GM23338 (cell line): Measurements from ENCODE around the gene SNRPF. TPM values are rescaled to one million over a fixed set of nuclear protein-coding genes. Genes with fewer than 3 reads are reported as not detected.

Experiments
- ATAC-seq: fragments of 200-7000 bp; cut with Tn5 transposase; 3 replicates; pipeline ENCODE4 v1.9.1; 2020
- DNase-seq: peaks from one replicate; pipeline ENCODE4 v3.0.0-alpha.2; 2015; ENCODE audit warnings: low spot score
- H2AFZ ChIP-seq: fragments of 200-600 bp; sonication (generic); 2 replicates; pipeline ENCODE4 v1.8.0; 2016; ENCODE audit warnings: antibody characterized with exemption, mild to moderate bottlenecking, moderate library complexity
- H3F3A ChIP-seq: fragments of 200-600 bp; sonication (generic); replicated peaks from 2 replicates; pipeline ENCODE4 v1.8.0; 2017; ENCODE audit warnings: antibody characterized with exemption, mixed run types, low read depth
- H3K27ac ChIP-seq: fragments of 200-600 bp; sonication (generic); 2 replicates; pipeline ENCODE4 v1.6.1; 2016; ENCODE audit warnings: low read depth
- H3K27me3 ChIP-seq: fragments of 200-600 bp; sonication (generic); 2 replicates; pipeline ENCODE4 v1.8.0; 2016; ENCODE audit warnings: mild to moderate bottlenecking, mixed run types, moderate library complexity; ENCODE audit not compliant: insufficient read depth
- H3K36me3 ChIP-seq: fragments of 200-600 bp; sonication (generic); 2 replicates; pipeline ENCODE4 v1.8.0; 2016; ENCODE audit warnings: mild to moderate bottlenecking; ENCODE audit not compliant: insufficient read depth
- H3K4me1 ChIP-seq: fragments of 200-600 bp; sonication (generic); 2 replicates; pipeline ENCODE4 v1.8.0; 2016; ENCODE audit warnings: mild to moderate bottlenecking, moderate library complexity; ENCODE audit not compliant: insufficient read depth
- H3K4me2 ChIP-seq: fragments of 200-600 bp; sonication (generic); 2 replicates; pipeline ENCODE4 v1.7.1; 2017; ENCODE audit warnings: mixed run types
- H3K4me3 ChIP-seq: fragments of 200-600 bp; sonication (generic); 2 replicates; pipeline ENCODE4 v1.6.1; 2016; ENCODE audit warnings: mixed run types
- H3K79me2 ChIP-seq: fragments of 200-600 bp; sonication (generic); replicated peaks from 2 replicates; pipeline ENCODE4 v1.8.0; 2017; ENCODE audit warnings: mild to moderate bottlenecking; ENCODE audit not compliant: insufficient read depth
- H3K9me2 ChIP-seq: fragments of 200-600 bp; sonication (generic); 2 replicates; pipeline ENCODE4 v1.8.0; 2017; ENCODE audit not compliant: insufficient read depth
- H4K20me1 ChIP-seq: fragments of 200-600 bp; sonication (generic); replicated peaks from 2 replicates; pipeline ENCODE4 v1.8.0; 2017; ENCODE audit warnings: mild to moderate bottlenecking; ENCODE audit not compliant: insufficient read depth
- H3K27ac Mint-ChIP-seq: 2 replicates; pipeline ENCODE4 v1.8.0; 2020; ENCODE audit warnings: inconsistent platforms, mild to moderate bottlenecking, moderate library complexity, mixed read lengths
- H3K27me3 Mint-ChIP-seq: 3 replicates; pipeline ENCODE4 v1.8.0; 2022; ENCODE audit warnings: low read depth, mild to moderate bottlenecking, moderate library complexity, mixed read lengths, inconsistent platforms; ENCODE audit not compliant: insufficient read depth, poor library complexity
- H3K36me3 Mint-ChIP-seq: 3 replicates; pipeline ENCODE4 v1.8.0; 2021; ENCODE audit warnings: low read depth, mild to moderate bottlenecking, inconsistent platforms, moderate library complexity, mixed read lengths
- H3K4me1 Mint-ChIP-seq: 3 replicates; pipeline ENCODE4 v1.8.0; 2020; ENCODE audit warnings: mild to moderate bottlenecking, inconsistent platforms, mixed read lengths
- H3K4me3 Mint-ChIP-seq: 3 replicates; pipeline ENCODE4 v1.8.0; 2021; ENCODE audit warnings: moderate library complexity, mild to moderate bottlenecking, inconsistent platforms, mixed read lengths
- H3K9me3 Mint-ChIP-seq: 3 replicates; pipeline ENCODE4 v1.8.0; 2020; ENCODE audit warnings: moderate library complexity, mild to moderate bottlenecking, inconsistent platforms, mixed read lengths
- CREB1 ChIP-seq: fragments of 250-450 bp; sonication (Bioruptor Pico); IDR thresholded peaks from 2 replicates; pipeline ENCODE4 v1.5.0; 2020; ENCODE audit warnings: low read depth, mild to moderate bottlenecking, moderate library complexity
- CTCF ChIP-seq, 2 experiments: fragments of 200-600 bp in 1 of 2; sonication (generic) in 1 of 2; conservative IDR thresholded peaks; 2 replicates each; pipeline versions ENCODE4 v1.5.1 to v1.6.1; 2016 to 2017; ENCODE audit warnings: antibody characterized with exemption in 2 of 2, low read depth in 2 of 2, mild to moderate bottlenecking in 2 of 2, moderate library complexity in 1 of 2
- EZH2phosphoT487 ChIP-seq: fragments of 200-600 bp; sonication (generic); IDR thresholded peaks from one replicate; pipeline ENCODE4 v1.8.1; 2018; ENCODE audit warnings: antibody characterized with exemption; ENCODE audit not compliant: unreplicated experiment
- ZNF114 ChIP-seq: fragments of 250-450 bp; sonication (Bioruptor Pico); IDR thresholded peaks from 2 replicates; pipeline ENCODE4 v1.5.0; 2020; ENCODE audit warnings: mild to moderate bottlenecking, moderate library complexity
- ZNF331 ChIP-seq: fragments of 250-450 bp; sonication (Bioruptor Pico); IDR thresholded peaks from 2 replicates; pipeline ENCODE4 v1.5.0; 2020; ENCODE audit warnings: low read depth, mild to moderate bottlenecking, moderate library complexity
- ZNF462 ChIP-seq: fragments of 250-450 bp; sonication (Bioruptor Pico); IDR thresholded peaks from 2 replicates; pipeline ENCODE4 v1.5.0; 2020; ENCODE audit warnings: mild to moderate bottlenecking, moderate library complexity
- polyA plus RNA-seq: library from polyadenylated mRNA; unstranded; fragments of >200 nt; fragmentation: Nextera tagmentation; extraction: Ambion mirVana; gene quantifications from 2 replicates; pipeline ENCODE4 v1.2.1, GENCODE V29; 2016
- total RNA-seq: library from RNA; depleted of rRNA; stranded (reverse); fragments of >200 nt; shearing (Covaris generic); gene quantifications from 2 replicates; pipeline ENCODE4 v1.2.3, GENCODE V29; 2014

SNRPF gene
- total and polyA plus RNA-seq, 2 experiments from 2014 or later: 31.1 to 475 TPM

- TF ChIP-seq ZNF462 (CRISPR knock-in tag): no peak
- no peak for TF ChIP-seq ZNF114 (CRISPR knock-in tag)
Measured at GRCh38 chr12:95884998-95885397, 26.2 kb downstream of the SNRPF start (continued).

DNA sequence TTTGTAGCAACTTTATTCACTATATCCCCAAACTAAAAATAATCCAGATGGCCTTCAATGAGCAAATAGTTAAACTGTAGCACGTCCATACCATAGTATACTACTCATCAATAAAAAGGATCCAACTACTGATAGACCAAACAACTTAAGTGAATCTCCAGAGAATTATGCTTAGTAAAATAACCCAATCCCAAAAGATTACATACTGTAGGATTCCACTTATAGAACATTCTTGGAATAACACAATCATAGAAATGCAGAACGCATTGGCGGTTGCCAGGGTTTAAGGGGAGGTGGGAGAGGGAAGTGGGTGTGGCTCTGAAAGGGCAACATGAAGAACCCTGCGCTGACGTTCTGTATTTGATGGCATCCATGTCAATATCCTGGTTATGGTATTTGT, 28.6 kb downstream of the SNRPF start:
- Histone ChIP-seq H2AFZ (no peak overlapping the region), H3K4me3 (no peak overlapping the region), H3K27ac (no peak overlapping the region), H3K79me2 (no peaks in the 10 kb centered on the region), H3K4me2 (no peak overlapping the region), H3K36me3 (no peaks in the 10 kb centered on the region), H3F3A (no peaks in the 10 kb centered on the region), H4K20me1 (no peaks in the 10 kb centered on the region), H3K27me3 (no peaks in the 10 kb centered on the region), H3K4me1 (no peaks in the 10 kb centered on the region), H3K9me2 (0 out of 2 replicates have a peak, but pooled peaks cover 3% of the 10 kb centered on the region)
- H3K9me3 Mint-ChIP-seq: no peaks in the 10 kb centered on the region
- no peaks in the 10 kb centered on the region for H3K4me1 Mint-ChIP-seq
- DNase-seq (no peak), ATAC-seq (no peak)
- no peak overlapping the region for H3K27ac Mint-ChIP-seq
- peaks cover 7% of the 10 kb centered on the region for H3K27me3 Mint-ChIP-seq
- H3K36me3 Mint-ChIP-seq: no peaks in the 10 kb centered on the region
- no peak overlapping the region for H3K4me3 Mint-ChIP-seq
- TF ChIP-seq ZNF462 (CRISPR knock-in tag) (no peak), CREB1 (CRISPR knock-in tag) (no peak), CTCF (conservative IDR thresholded peaks at IDR 0.05; ENCODE audit: low read depth in 2 of 2) (no peak), ZNF331 (CRISPR knock-in tag) (no peak), EZH2phosphoT487 (no peak)
